A549 (cell line): ENCODE data around the gene C5orf58. TPM values are rescaled to one million over a fixed set of nuclear protein-coding genes. Genes with fewer than 3 reads are reported as not detected.

Experiments
- ATAC-seq, 2 experiments: fragments of 200-7000 bp in 1 of 2; fragments of >200 bp in 1 of 2; cut with Nextera tagmentation in 1 of 2; cut with Tn5 transposase in 1 of 2; 3 replicates each; pipeline versions ENCODE4 v1.8.0 to v1.9.1; 2018 to 2020; ENCODE audit warnings: mild to moderate bottlenecking in 1 of 2, moderate library complexity in 1 of 2
- CTCF ChIA-PET: fragments of 300-600 bp; sonication (Branson Sonifier 250); formaldehyde crosslinking; extraction: SDS; loops from one replicate; lab custom pipeline; 2021; ENCODE audit warnings: antibody characterized with exemption, inconsistent platforms; lab: Yijun Ruan, JAX
- POLR2A ChIA-PET: fragments of 350-600 bp; formaldehyde crosslinking; extraction: SDS; loops from one replicate; lab custom pipeline; 2021; ENCODE audit warnings: antibody characterized with exemption, inconsistent platforms; lab: Yijun Ruan, JAX
- DNase-seq, 2 experiments: peaks; one replicate each; pipeline versions ENCODE4 v3.0.0 to v3.0.0-alpha.2; 2011 to 2016; ENCODE audit warnings: low read depth in 1 of 2, low spot score in 1 of 2
- FAIRE-seq: peaks from 2 replicates; lab custom pipeline; 2011; peaks lifted over from hg19 to GRCh38; lab: Jason Lieb, UNC
- H3K27ac ChIP-seq, 2 experiments: fragments of >200 bp; sonication (Bioruptor Twin); formaldehyde crosslinking; 3 replicates each; pipeline ENCODE4 v1.5.1; 2016 to 2017
- H3K4me1 ChIP-seq: fragments of >200 bp; sonication (Bioruptor Twin); formaldehyde crosslinking; 3 replicates; pipeline ENCODE4 v1.6.1; 2016
- H3K4me2 ChIP-seq: fragments of >200 bp; sonication (Bioruptor Twin); formaldehyde crosslinking; 3 replicates; pipeline ENCODE4 v1.6.1; 2016
- H3K4me3 ChIP-seq: fragments of >200 bp; sonication (Bioruptor Twin); formaldehyde crosslinking; 3 replicates; pipeline ENCODE4 v1.5.1; 2016
- H3K9me3 ChIP-seq: fragments of >200 bp; sonication (Bioruptor Twin); formaldehyde crosslinking; 3 replicates; pipeline ENCODE4 v1.6.1; 2016
- ATOH8 ChIP-seq: fragments of 250-450 bp; sonication (Bioruptor Pico); IDR thresholded peaks from 2 replicates; pipeline ENCODE4 v1.5.0; 2020; ENCODE audit warnings: low read depth, mild to moderate bottlenecking, moderate library complexity
- BHLHE40 ChIP-seq: IDR thresholded peaks from 2 replicates; pipeline ENCODE4 v1.6.1; 2012; ENCODE audit warnings: low read depth, low read length, inconsistent platforms
- CEBPB ChIP-seq, 2 experiments: fragments of >200 bp in 1 of 2; sonication (Bioruptor Twin) in 1 of 2; formaldehyde crosslinking in 1 of 2; IDR thresholded peaks; 2 replicates each; pipeline ENCODE4 v1.6.1; 2012 to 2016
- CHD2 ChIP-seq: fragments of 150-350 bp; IDR thresholded peaks from 2 replicates; pipeline ENCODE4 v1.6.1; 2014; ENCODE audit warnings: low read length; ENCODE audit not compliant: partially characterized antibody
- CHD4 ChIP-seq: fragments of 200-600 bp; sonication (generic); IDR thresholded peaks from 2 replicates; pipeline ENCODE4 v1.6.1; 2016; ENCODE audit warnings: antibody characterized with exemption, mild to moderate bottlenecking, borderline replicate concordance
- CTCF ChIP-seq: fragments of >200 bp; sonication (Bioruptor Twin); formaldehyde crosslinking; IDR thresholded peaks from 3 replicates; pipeline ENCODE4 v1.5.1; 2016
- E2F6 ChIP-seq: IDR thresholded peaks from 2 replicates; pipeline ENCODE4 v1.6.1; 2012; ENCODE audit warnings: low read depth, borderline replicate concordance
- ELK1 ChIP-seq: fragments of 150-350 bp; IDR thresholded peaks from 2 replicates; pipeline ENCODE4 v1.6.1; 2014; ENCODE audit warnings: low read depth, mild to moderate bottlenecking, low read length
- ESRRA ChIP-seq: fragments of 150-350 bp; IDR thresholded peaks from 2 replicates; pipeline ENCODE4 v1.6.1; 2014; ENCODE audit warnings: mild to moderate bottlenecking, low read length, borderline replicate concordance
- FOSB ChIP-seq: fragments of 250-450 bp; sonication (Bioruptor Pico); IDR thresholded peaks from 2 replicates; pipeline ENCODE4 v1.5.0; 2020; ENCODE audit warnings: mild to moderate bottlenecking, moderate library complexity
- GATA3 ChIP-seq: IDR thresholded peaks from 2 replicates; pipeline ENCODE4 v1.6.1; 2012; ENCODE audit warnings: borderline replicate concordance
- HEYL ChIP-seq: fragments of 250-450 bp; sonication (Bioruptor Pico); IDR thresholded peaks from 2 replicates; pipeline ENCODE4 v1.8.0; 2021; ENCODE audit warnings: mild to moderate bottlenecking, moderate library complexity
- HMGXB4 ChIP-seq: fragments of 250-450 bp; sonication (Bioruptor Pico); IDR thresholded peaks from 2 replicates; pipeline ENCODE4 v1.5.0; 2021; ENCODE audit warnings: mild to moderate bottlenecking, moderate library complexity, borderline replicate concordance
- HOXB5 ChIP-seq: fragments of 250-450 bp; sonication (Bioruptor Pico); IDR thresholded peaks from 2 replicates; pipeline ENCODE4 v1.5.0; 2020; ENCODE audit warnings: mild to moderate bottlenecking, moderate library complexity
- NPAS2 ChIP-seq: fragments of 250-450 bp; sonication (Bioruptor Pico); IDR thresholded peaks from 2 replicates; pipeline ENCODE4 v1.8.0; 2022; ENCODE audit warnings: mild to moderate bottlenecking, moderate library complexity, borderline replicate concordance
- RAD21 ChIP-seq, 2 experiments: fragments of >200 bp in 1 of 2; sonication (Bioruptor Twin) in 1 of 2; formaldehyde crosslinking in 1 of 2; IDR thresholded peaks in 1 of 2; conservative IDR thresholded peaks in 1 of 2; 2 replicates in 1 of 2; 3 replicates in 1 of 2; pipeline ENCODE4 v1.6.1; 2012 to 2018; ENCODE audit warnings: inconsistent platforms in 1 of 2
- RARB ChIP-seq: fragments of 250-450 bp; sonication (Bioruptor Pico); IDR thresholded peaks from 2 replicates; pipeline ENCODE4 v1.8.0; 2021; ENCODE audit warnings: mild to moderate bottlenecking, moderate library complexity
- SMC3 ChIP-seq: fragments of >200 bp; sonication (Bioruptor Twin); formaldehyde crosslinking; IDR thresholded peaks from 3 replicates; pipeline ENCODE4 v1.6.1; 2018; ENCODE audit warnings: inconsistent platforms
- TP53 ChIP-seq: fragments of 250-450 bp; sonication (Bioruptor Pico); IDR thresholded peaks from 2 replicates; pipeline ENCODE4 v1.5.0; 2021; ENCODE audit warnings: mild to moderate bottlenecking, moderate library complexity
- ZC3H11A ChIP-seq: fragments of 450-650 bp; IDR thresholded peaks from 2 replicates; pipeline ENCODE4 v1.6.1; 2014; ENCODE audit warnings: antibody characterized with exemption, mild to moderate bottlenecking
- ZFP36 ChIP-seq: fragments of 450-650 bp; IDR thresholded peaks from 2 replicates; pipeline ENCODE4 v1.6.1; 2014; ENCODE audit warnings: borderline replicate concordance; ENCODE audit not compliant: partially characterized antibody
- WGBS: methylation state at CpG from one replicate; pipeline ENCODE4 v1.1.6; 2017; ENCODE audit errors: missing lambda C conversion rate; 5-methylcytosine and 5-hydroxymethylcytosine counted together
- polyA plus RNA-seq, 4 experiments: library from polyadenylated mRNA; depleted of rRNA in 3 of 4; stranded (reverse); fragments of >200 nt; fragmentation: RNase III in 1 of 4; extraction: RNeasy Plus Mini Kit Qiagen cat#74134 plus additional on column Dnase treatment in 1 of 4; gene quantifications; 2 replicates in 3 of 4; 3 replicates in 1 of 4; pipeline ENCODE4 v1.2.3, GENCODE V29; 2011 to 2017

The C5orf58 gene
- polyA plus RNA-seq, 2 of the 4 experiments (the other 2 are of a cell fraction), result not detected

GRCh38 chr5:170216257-170216864, 16.4 kb upstream of the C5orf58 start:
- POLR2A ChIA-PET, result no interaction called here
- no peak for TF ChIP-seq FOSB (CRISPR knock-in tag)
- no peak for TF ChIP-seq ESRRA
- peak; percentile 92 for TF ChIP-seq SMC3
- TF ChIP-seq HOXB5 (CRISPR knock-in tag), result no peak
- TF ChIP-seq RAD21 (conservative IDR thresholded peaks at IDR 0.05 in 1 of 2, IDR thresholded peaks at IDR 0.05 in 1 of 2), result peak; percentile 94 to 99
- TF ChIP-seq CTCF, result peak; percentile 84
- no peak for TF ChIP-seq HEYL
- no peak for TF ChIP-seq HMGXB4 (CRISPR knock-in tag)
- TF ChIP-seq BHLHE40, result no peak
- H3K27ac ChIP-seq, result no peak overlapping the region
- H3K4me1 ChIP-seq, result peaks cover 33% of the 10 kb centered on the region
- DNase-seq (peak; percentile 73 to 77), ATAC-seq (peak; percentile 81 to 92), FAIRE-seq (peak; percentile 54)
- H3K4me3 ChIP-seq, result no peak overlapping the region
- CTCF ChIA-PET, result interaction anchor here (0.7 to 3.3 kb wide), 36 partner anchors 10 to 522 kb away, joined by 3 to 75 read pairs (median 4); partner anchors contain the start of genes INSYN2B and LCP2
- H3K9me3 ChIP-seq, result no peaks in the 10 kb centered on the region
- H3K4me2 ChIP-seq, result no peak overlapping the region

GRCh38 chr5:170217831-170218230, 15.0 kb upstream of the C5orf58 start:
- ATAC-seq (no peak), FAIRE-seq (no peak), DNase-seq (no peak)
- Histone ChIP-seq H3K4me1 (peaks cover 22% of the 10 kb centered on the region), H3K4me2 (no peak overlapping the region), H3K9me3 (no peaks in the 10 kb centered on the region), H3K27ac (no peak overlapping the region), H3K4me3 (no peak overlapping the region)
- CTCF ChIA-PET, result interaction anchor here (0.9 to 3.3 kb wide), 10 partner anchors 8 to 518 kb away, joined by 3 to 75 read pairs (median 5); no protein-coding TSS in a partner anchor
- TF ChIP-seq ZFP36 (no peak), BHLHE40 (no peak), ATOH8 (CRISPR knock-in tag) (no peak), CEBPB (IDR thresholded peaks at IDR 0.05) (no peak), GATA3 (no peak), RAD21 (conservative IDR thresholded peaks at IDR 0.05 in 1 of 2, IDR thresholded peaks at IDR 0.05 in 1 of 2) (no peak), ZC3H11A (no peak), HEYL (no peak), RARB (CRISPR knock-in tag) (no peak), E2F6 (no peak), NPAS2 (CRISPR knock-in tag) (no peak), CHD4 (no peak), TP53 (no peak), CHD2 (no peak), ELK1 (no peak)
- POLR2A ChIA-PET, result no interaction called here
- 67% methylated on average over 5 of the region's 5 CpGs for WGBS
